ENCODE results near the gene SECTM1.

SECTM1 gene

DNA sequence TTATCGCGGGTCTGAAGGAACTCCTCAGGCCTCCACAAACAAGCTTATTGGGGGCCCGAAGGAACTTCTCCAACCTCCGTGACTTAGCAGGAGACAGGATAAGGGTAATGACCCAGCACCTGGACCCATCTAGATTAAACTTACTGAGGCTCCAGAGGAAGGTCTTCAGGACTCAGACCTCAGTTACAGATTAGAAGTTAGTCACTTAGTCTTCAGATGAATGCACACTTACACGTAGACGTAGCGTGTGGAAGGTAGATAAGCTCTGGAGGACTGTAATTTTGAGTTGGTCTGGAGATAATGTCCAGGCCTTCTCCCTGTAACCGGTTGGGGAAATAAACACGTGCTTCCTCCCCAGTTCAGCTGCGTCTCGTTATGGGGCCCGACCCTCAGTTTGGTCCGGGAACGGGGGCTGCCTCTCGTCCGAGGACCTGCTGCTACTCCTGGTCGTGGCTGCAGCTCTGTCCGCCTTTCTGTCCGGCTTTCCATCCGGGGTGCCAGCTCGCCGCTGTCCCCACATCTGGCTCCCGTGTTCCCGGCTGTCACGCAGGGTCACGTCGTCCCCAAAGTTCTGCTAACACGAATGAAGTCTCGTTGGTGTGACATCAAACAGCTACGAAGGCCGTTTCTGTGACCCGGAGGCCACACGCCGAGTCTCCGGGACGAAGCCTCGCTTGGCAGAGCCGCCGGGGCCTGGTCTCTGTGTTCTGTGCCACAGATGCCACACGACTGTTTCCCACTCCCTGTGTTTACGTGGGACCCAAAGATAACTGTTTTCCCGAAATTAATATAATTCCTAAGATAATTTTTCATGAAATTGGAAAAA is 11.8 kb upstream of the SECTM1 start:
- H3K4me3 ChIP-seq (ENCODE audit: low read length): no peak overlapping the region

DNA sequence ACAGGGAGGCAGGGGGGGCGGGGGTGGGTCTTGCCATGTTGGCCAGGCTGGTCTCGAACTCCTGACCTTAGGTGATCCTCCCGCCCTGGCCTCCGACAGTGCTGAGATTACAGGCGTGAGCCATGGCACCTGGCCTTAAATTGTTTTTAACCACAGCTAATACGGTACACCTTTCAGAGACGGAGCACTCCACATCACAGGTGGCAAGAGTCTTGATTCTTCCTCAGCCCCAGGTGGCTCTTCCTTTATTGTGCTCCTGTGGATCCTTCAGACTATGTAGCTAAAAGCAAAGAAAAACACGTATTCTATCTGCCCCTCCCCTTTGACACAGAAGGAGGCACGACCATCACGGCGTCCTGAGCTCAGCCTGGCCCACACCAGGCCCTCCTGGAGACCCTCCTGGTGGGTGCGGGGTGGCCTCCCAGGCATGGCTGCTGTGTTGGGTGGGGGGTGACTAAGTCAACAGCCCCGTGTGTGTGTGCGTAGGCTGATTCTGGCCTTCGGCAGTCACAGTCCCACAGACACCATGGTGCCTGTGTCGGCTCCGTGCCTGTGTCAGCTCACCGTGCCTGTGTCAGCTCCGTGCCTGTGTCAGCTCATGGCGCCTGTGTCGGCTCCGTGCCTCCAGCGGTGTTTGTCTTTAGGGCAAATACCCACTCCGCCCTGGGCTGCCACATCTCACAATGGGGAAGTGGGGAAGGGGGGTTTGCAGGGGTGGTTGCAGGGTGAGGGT is 10.8 kb upstream of the SECTM1 start:
- Histone ChIP-seq H3K27ac (ENCODE audit: low read length) (no peak overlapping the region), H3K27me3 (ENCODE audit: control insufficient read depth, insufficient read depth, low read length) (no peaks in the 10 kb centered on the region)
- WGBS (ENCODE audit: insufficient coverage, insufficient read length): no CpG with 5 or more reads among the region's 24 CpGs

More for the DNA sequence above, 11.8 kb upstream of the SECTM1 start:
- DNase-seq (ENCODE audit: low read depth, low spot score): no peak
- Histone ChIP-seq H3K9me3 (ENCODE audit: control insufficient read depth, insufficient read depth, low read length) (no peaks in the 10 kb centered on the region), H3K36me3 (ENCODE audit: control insufficient read depth, insufficient read depth, low read length) (no peaks in the 10 kb centered on the region; the same call in 1 of the 2 replicates), H3K4me1 (ENCODE audit: control insufficient read depth, insufficient read depth, low read length) (no peaks in the 10 kb centered on the region), H3K27ac (ENCODE audit: low read length) (no peak overlapping the region), H3K27me3 (ENCODE audit: control insufficient read depth, insufficient read depth, low read length) (no peaks in the 10 kb centered on the region)
- WGBS (ENCODE audit: insufficient coverage, insufficient read length): no CpG with 5 or more reads among the region's 42 CpGs

DNA sequence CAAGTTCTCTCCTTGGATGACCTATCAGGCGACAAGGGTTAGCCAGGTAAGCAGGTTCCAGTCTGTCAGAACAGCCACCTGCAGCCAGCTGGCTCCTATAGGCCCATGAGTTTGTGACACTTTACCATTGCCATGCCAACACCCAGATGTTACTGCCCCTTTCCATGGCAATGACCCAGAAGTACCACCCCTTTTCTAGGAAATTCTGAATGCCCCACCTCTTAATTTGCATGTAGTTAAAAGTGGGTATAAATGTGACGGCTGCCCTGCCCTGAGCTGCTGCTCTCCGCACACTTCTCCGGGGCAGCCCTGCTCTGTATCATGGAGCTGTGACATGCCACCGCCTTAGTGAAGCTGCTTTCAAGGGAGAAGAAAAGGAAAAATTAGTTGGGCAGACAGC is 10.0 kb upstream of the SECTM1 start:
- WGBS (ENCODE audit: insufficient coverage, insufficient read length): no CpG with 5 or more reads among the region's 5 CpGs
- DNase-seq (ENCODE audit: low read depth, low spot score): no peak
- no peaks in the 10 kb centered on the region for H3K27me3 ChIP-seq (ENCODE audit: control insufficient read depth, insufficient read depth, low read length)
- no peaks in the 10 kb centered on the region; the same call in 1 of the 2 replicates for H3K36me3 ChIP-seq (ENCODE audit: control insufficient read depth, insufficient read depth, low read length)
- H3K27ac ChIP-seq (ENCODE audit: low read length): no peak overlapping the region
- H3K4me1 ChIP-seq (ENCODE audit: control insufficient read depth, insufficient read depth, low read length): peaks cover 2% of the 10 kb centered on the region; the same call in 1 of the 2 replicates
- no peak overlapping the region for H3K4me3 ChIP-seq (ENCODE audit: low read length)
- no peaks in the 10 kb centered on the region for H3K9me3 ChIP-seq (ENCODE audit: control insufficient read depth, insufficient read depth, low read length)

More for the DNA sequence above, 10.8 kb upstream of the SECTM1 start:
- Histone ChIP-seq H3K4me1 (ENCODE audit: control insufficient read depth, insufficient read depth, low read length) (peaks cover 1% of the 10 kb centered on the region; the same call in 1 of the 2 replicates), H3K36me3 (ENCODE audit: control insufficient read depth, insufficient read depth, low read length) (no peaks in the 10 kb centered on the region; the same call in 1 of the 2 replicates), H3K4me3 (ENCODE audit: low read length) (no peak overlapping the region), H3K9me3 (ENCODE audit: control insufficient read depth, insufficient read depth, low read length) (no peaks in the 10 kb centered on the region)
- no peak for DNase-seq (ENCODE audit: low read depth, low spot score)

DNA sequence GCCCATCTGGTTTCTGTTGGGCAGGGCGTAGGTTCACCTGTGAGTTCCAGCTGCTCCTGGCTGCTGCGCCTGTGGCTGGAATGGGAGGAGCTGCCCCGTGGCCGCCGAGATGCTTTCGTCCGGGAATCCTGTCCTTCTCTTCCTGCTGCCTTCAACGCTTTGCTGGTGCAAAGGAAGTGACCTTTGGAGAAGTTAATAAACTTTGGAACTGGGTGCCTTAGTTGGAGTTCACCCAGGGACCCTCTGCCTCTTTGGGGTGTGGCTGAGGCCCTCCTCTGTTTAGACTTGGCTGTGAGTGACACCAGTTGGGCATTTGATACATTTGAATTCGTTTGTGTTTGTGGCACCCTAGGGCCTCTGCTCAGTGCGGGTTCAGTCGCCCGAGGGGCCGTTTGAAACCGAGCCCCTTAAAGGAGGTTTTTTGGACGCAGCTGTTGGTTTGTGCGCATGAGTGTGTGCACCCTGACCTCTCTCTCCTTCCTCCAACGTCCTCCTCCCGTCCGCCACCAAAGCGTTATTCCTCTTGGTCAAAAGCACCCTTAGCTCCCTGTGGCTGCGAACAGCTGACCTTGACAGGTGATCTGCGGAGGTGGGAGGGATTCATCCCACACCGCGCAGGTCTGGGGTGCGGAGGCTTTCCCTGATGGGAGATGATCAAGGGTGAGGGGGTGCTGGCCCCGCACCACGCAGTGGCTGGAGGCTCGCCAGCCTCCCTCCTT is 9.0 kb upstream of the SECTM1 start:
- WGBS (ENCODE audit: insufficient coverage, insufficient read length): no CpG with 5 or more reads among the region's 28 CpGs
- no peaks in the 10 kb centered on the region for H3K9me3 ChIP-seq (ENCODE audit: control insufficient read depth, insufficient read depth, low read length)
- H3K4me3 ChIP-seq (ENCODE audit: low read length): no peak overlapping the region

DNA sequence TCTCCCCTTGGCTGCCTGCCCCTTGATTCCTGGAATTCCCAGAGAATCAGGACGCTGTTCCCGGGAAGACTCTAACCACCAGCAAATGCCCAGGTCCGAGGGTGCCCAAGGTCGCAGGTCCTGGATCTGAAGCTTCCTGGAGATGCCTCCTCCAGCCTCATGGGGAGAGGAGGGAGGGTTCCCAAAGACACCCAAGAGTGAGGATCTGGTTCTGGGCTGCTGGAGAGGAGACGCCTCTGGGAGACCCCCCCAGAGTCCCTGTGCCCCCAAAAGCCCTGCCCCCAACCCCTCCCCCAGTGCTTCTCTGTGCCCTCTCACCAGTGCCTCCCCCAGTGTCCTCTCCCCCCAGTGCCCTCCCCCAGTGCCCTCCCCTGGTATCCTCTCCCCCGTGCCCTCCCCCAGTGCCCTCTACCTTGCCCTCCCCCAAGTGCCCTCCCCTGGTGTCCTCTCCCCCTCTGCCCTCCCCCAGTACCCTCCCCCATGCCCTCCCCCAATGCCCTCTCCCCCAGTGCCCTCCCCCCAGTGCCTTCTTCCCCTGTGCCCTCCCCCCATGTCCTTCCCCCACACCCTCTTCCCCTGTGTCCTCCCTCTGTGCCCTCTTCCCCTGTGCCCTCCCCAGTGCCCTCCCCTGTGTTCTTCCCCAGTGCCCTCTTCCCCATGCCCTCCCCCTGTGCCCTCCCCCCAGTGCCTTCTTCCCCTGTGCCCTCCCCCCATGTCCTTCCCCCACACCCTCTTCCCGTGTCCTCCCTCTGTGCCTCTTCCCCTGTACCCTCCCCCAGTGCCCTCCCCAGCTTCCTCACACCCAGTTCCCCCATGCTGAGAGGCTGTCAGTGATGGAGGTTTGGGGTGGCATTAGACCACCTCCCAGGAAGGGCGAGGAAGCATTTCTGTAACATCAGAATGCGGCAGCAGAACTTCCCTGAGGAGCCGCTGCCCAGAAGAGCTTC is 6.3 kb upstream of the SECTM1 start:
- Histone ChIP-seq H3K27ac (ENCODE audit: low read length) (no peak overlapping the region), H3K4me3 (ENCODE audit: low read length) (no peak overlapping the region), H3K36me3 (ENCODE audit: control insufficient read depth, insufficient read depth, low read length) (no peaks in the 10 kb centered on the region; the same call in 1 of the 2 replicates), H3K9me3 (ENCODE audit: control insufficient read depth, insufficient read depth, low read length) (no peaks in the 10 kb centered on the region), H3K27me3 (ENCODE audit: control insufficient read depth, insufficient read depth, low read length) (peaks cover 4% of the 10 kb centered on the region; the same call in 1 of the 2 replicates), H3K4me1 (ENCODE audit: control insufficient read depth, insufficient read depth, low read length) (peaks cover 4% of the 10 kb centered on the region)
- no peak for DNase-seq (ENCODE audit: low read depth, low spot score)
- no CpG with 5 or more reads among the region's 10 CpGs for WGBS (ENCODE audit: insufficient coverage, insufficient read length)

More for the DNA sequence above, 9.0 kb upstream of the SECTM1 start:
- no peak for DNase-seq (ENCODE audit: low read depth, low spot score)
- Histone ChIP-seq H3K36me3 (ENCODE audit: control insufficient read depth, insufficient read depth, low read length) (no peaks in the 10 kb centered on the region; the same call in 1 of the 2 replicates), H3K27me3 (ENCODE audit: control insufficient read depth, insufficient read depth, low read length) (no peaks in the 10 kb centered on the region), H3K4me1 (ENCODE audit: control insufficient read depth, insufficient read depth, low read length) (peaks cover 2% of the 10 kb centered on the region; the same call in 1 of the 2 replicates), H3K27ac (ENCODE audit: low read length) (no peak overlapping the region)

DNA sequence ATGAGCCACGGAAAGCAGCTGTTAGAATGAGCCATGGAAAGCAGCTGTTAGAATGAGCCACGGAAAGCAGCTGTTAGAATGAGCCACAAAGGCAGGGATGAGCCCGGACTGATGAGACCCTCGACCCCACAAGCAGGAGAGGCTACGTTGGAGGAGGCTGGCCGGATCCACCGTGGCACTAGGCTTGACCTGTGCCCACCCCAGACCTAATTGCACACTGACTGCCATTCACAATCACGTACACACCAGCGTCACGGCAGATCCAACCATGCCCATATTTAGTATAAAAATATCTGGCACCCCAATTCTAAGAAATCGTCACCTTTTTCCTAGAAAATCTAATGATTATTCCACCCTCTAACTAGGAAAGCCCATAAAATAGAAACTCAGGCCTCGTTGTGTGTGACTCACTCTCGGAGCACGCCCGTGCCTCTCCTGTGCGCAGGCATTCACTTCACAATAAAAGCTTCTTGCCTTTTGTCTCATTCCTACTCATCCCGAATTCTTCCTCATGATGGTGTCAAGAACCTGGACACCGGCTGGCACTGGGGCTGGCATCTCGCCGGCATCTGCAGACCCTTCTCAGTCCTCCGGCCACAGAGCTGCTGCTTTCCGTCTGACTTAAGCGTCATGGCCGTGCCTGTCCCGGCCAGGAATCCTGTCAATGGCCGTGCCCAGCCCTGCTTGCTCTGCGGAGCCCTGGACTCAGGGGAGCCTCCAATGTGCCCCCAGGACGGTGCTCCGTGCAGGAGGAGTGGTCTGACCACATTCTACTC is 5.5 kb upstream of the SECTM1 start:
- no peak for DNase-seq (ENCODE audit: low read depth, low spot score)
- no peaks in the 10 kb centered on the region; the same call in 1 of the 2 replicates for H3K36me3 ChIP-seq (ENCODE audit: control insufficient read depth, insufficient read depth, low read length)
- peaks cover 4% of the 10 kb centered on the region for H3K4me1 ChIP-seq (ENCODE audit: control insufficient read depth, insufficient read depth, low read length)
- no peaks in the 10 kb centered on the region for H3K9me3 ChIP-seq (ENCODE audit: control insufficient read depth, insufficient read depth, low read length)
- H3K27me3 ChIP-seq (ENCODE audit: control insufficient read depth, insufficient read depth, low read length): peaks cover 12% of the 10 kb centered on the region
- H3K27ac ChIP-seq (ENCODE audit: low read length): no peak overlapping the region
- H3K4me3 ChIP-seq (ENCODE audit: low read length): no peak overlapping the region
- no CpG with 5 or more reads among the region's 29 CpGs for WGBS (ENCODE audit: insufficient coverage, insufficient read length)

DNA sequence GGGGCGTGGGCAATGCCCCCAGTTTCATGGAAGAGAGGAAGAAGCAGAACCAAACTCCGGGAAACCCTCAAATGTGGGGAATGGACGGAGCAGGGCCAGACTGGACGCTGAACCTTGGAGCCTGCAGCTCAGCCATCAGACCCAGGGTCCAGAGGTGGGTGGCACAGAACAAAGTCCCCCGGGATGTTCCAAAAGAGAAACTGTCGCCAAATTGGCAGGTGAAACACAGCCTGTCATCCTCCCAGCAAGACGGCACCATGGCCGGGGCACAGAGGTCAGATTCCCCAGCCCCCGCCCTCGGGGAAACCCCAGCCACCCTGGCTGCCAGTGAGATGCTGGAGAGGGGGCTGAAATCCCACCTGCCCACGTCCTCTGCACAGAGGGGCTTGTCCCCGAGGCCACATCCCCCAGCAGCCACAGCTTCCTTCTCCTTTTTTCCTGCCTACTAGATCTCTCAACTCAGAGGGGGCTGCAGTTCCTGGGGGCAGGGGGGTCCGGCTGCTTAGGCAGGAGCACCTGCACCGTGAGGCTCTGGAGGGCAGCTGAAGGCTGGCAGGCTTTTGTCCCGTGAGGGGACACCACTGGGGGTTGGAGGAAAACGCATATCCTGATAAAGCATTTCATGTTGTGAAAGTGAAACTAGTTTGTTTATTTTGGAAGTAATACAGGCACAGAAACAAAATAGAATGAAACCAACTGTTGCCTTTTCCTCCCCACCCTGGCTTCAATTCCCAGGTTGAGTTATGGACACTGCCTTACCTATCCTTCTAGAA is 1.2 kb upstream of the SECTM1 start:
- H3K4me1 ChIP-seq (ENCODE audit: control insufficient read depth, insufficient read depth, low read length): peaks cover 9% of the 10 kb centered on the region
- no peaks in the 10 kb centered on the region for H3K36me3 ChIP-seq (ENCODE audit: control insufficient read depth, insufficient read depth, low read length)
- peaks cover 26% of the 10 kb centered on the region for H3K27me3 ChIP-seq (ENCODE audit: control insufficient read depth, insufficient read depth, low read length)
- no peak overlapping the region for H3K27ac ChIP-seq (ENCODE audit: low read length)
- WGBS (ENCODE audit: insufficient coverage, insufficient read length): no CpG with 5 or more reads among the region's 16 CpGs
- no peak overlapping the region for H3K4me3 ChIP-seq (ENCODE audit: low read length)
- no peak for DNase-seq (ENCODE audit: low read depth, low spot score)
- H3K9me3 ChIP-seq (ENCODE audit: control insufficient read depth, insufficient read depth, low read length): no peaks in the 10 kb centered on the region

DNA sequence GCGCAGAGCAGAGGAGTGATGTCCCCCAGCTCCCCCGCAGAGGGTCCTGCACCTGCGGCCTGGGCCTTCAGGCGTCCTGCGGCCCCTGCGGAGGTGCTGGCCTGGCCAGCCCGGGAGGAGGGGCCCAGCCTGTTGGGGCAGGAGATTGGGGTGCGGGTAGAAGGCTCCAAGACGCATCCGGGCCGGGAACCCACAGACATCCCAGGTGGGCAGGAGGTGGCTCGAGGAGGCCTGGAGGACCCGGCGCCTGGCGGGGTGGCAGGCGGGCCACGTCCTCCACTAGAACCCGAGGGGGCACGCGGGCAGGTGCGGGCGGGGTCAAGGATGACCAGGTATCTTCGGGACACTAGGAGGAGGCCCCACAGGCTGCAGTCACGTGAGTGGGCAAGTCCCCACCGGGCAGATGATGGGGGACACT is 647 bp upstream of the SECTM1 start:
- Histone ChIP-seq H3K4me1 (ENCODE audit: control insufficient read depth, insufficient read depth, low read length) (peaks cover 7% of the 10 kb centered on the region), H3K9me3 (ENCODE audit: control insufficient read depth, insufficient read depth, low read length) (no peaks in the 10 kb centered on the region), H3K4me3 (ENCODE audit: low read length) (no peak overlapping the region), H3K36me3 (ENCODE audit: control insufficient read depth, insufficient read depth, low read length) (no peaks in the 10 kb centered on the region), H3K27ac (ENCODE audit: low read length) (no peak overlapping the region), H3K27me3 (ENCODE audit: control insufficient read depth, insufficient read depth, low read length) (peaks cover 26% of the 10 kb centered on the region)
- DNase-seq (ENCODE audit: low read depth, low spot score): no peak
- WGBS (ENCODE audit: insufficient coverage, insufficient read length): no CpG with 5 or more reads among the region's 25 CpGs
